ENCODE measurements around the gene NACC2. TPM values are rescaled to one million over a fixed set of nuclear protein-coding genes. Genes with fewer than 3 reads are reported as not detected.

NACC2 gene
- total RNA-seq, 4 donors from 2014 or later: 10.4 to 21.6 (median 12.8) TPM

DNA sequence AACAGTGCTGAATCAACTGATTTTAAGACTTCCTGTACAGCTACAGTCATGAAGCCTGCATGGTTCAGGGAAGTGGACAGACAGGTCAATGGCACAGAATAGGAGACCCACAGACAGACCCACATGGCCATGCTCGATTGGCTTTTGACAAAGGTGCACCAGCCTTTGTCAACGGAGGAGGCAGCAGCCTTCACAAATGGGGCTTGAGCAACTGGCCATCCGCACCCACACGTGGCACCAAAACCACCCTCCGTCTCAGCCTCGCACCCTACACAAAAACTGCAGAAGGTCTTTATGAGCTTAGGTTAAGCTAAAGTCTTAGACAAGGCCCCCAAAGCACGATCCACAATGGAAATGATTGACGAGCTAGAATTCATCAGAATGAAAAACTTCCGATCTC lies 74.4 kb downstream of the NACC2 start:
- no peak for TF ChIP-seq POLR2A (IDR thresholded peaks at IDR 0.05)
- TF ChIP-seq, protein P1, sequence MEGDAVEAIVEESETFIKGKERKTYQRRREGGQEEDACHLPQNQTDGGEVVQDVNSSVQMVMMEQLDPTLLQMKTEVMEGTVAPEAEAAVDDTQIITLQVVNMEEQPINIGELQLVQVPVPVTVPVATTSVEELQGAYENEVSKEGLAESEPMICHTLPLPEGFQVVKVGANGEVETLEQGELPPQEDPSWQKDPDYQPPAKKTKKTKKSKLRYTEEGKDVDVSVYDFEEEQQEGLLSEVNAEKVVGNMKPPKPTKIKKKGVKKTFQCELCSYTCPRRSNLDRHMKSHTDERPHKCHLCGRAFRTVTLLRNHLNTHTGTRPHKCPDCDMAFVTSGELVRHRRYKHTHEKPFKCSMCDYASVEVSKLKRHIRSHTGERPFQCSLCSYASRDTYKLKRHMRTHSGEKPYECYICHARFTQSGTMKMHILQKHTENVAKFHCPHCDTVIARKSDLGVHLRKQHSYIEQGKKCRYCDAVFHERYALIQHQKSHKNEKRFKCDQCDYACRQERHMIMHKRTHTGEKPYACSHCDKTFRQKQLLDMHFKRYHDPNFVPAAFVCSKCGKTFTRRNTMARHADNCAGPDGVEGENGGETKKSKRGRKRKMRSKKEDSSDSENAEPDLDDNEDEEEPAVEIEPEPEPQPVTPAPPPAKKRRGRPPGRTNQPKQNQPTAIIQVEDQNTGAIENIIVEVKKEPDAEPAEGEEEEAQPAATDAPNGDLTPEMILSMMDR (IDR thresholded peaks at IDR 0.05): no peak
- no peaks in the 10 kb centered on the region for H3K27me3 ChIP-seq
- intact Hi-C loops (cut with DNase I): no loop called here
- peaks cover 0 to 57% (median 0%) of the 10 kb centered on the region in 3 donors for H3K4me1 ChIP-seq
- H3K9me3 ChIP-seq: no peaks in the 10 kb centered on the region
- H3K36me3 ChIP-seq: peaks cover 0 to 12% (median 0%) of the 10 kb centered on the region in 3 donors
- 83 to 87% methylated on average over 9 of the region's 9 CpGs for WGBS, 2 donors
- no peak overlapping the region for H3K4me3 ChIP-seq
- H3K27ac ChIP-seq: no peak overlapping the region
- DNase-seq: no peak

- intact Hi-C loops (cut with DNase I): no loop called here
- Histone ChIP-seq H3K4me3 (no peak overlapping the region), H3K36me3 (peaks cover 0 to 16% (median 0%) of the 10 kb centered on the region in 3 donors), H3K27me3 (no peaks in the 10 kb centered on the region), H3K9me3 (no peaks in the 10 kb centered on the region), H3K4me1 (peaks cover 0 to 55% (median 0%) of the 10 kb centered on the region in 3 donors), H3K27ac (no peak overlapping the region)
- WGBS, 2 donors: 71 to 72% methylated on average over 1 to 5 of the region's 16 CpGs
- DNase-seq: no peak
- TF ChIP-seq, protein P1 (IDR thresholded peaks at IDR 0.05): no peak
- TF ChIP-seq POLR2A (IDR thresholded peaks at IDR 0.05): no peak
These were observed 74.9 kb downstream of the NACC2 start for GRCh38 chr9:136020206-136020605.

GRCh38 chr9:136019681-136020060 lies 75.4 kb downstream of the NACC2 start:
- no peaks in the 10 kb centered on the region for H3K9me3 ChIP-seq
- TF ChIP-seq, protein P1 (IDR thresholded peaks at IDR 0.05): no peak
- no peak for TF ChIP-seq POLR2A (IDR thresholded peaks at IDR 0.05)
- H3K27ac ChIP-seq: no peak overlapping the region
- H3K36me3 ChIP-seq: peaks cover 0 to 20% (median 0%) of the 10 kb centered on the region in 3 donors
- H3K27me3 ChIP-seq: no peaks in the 10 kb centered on the region
- H3K4me1 ChIP-seq: peaks cover 0 to 49% (median 0%) of the 10 kb centered on the region in 3 donors
- DNase-seq: no peak
- H3K4me3 ChIP-seq: no peak overlapping the region
- WGBS, 2 donors: 84% methylated on average over 3 to 7 of the region's 19 CpGs
- intact Hi-C loops (cut with DNase I): no loop called here

- Histone ChIP-seq H3K9me3 (no peaks in the 10 kb centered on the region), H3K4me3 (no peak overlapping the region), H3K27me3 (no peaks in the 10 kb centered on the region), H3K36me3 (peaks cover 0 to 26% (median 0%) of the 10 kb centered on the region in 3 donors), H3K27ac (no peak overlapping the region), H3K4me1 (peaks cover 0 to 48% (median 0%) of the 10 kb centered on the region in 3 donors)
- 80 to 92% methylated on average over 2 to 11 of the region's 28 CpGs for WGBS, 2 donors
- no peak for DNase-seq
- intact Hi-C loops (cut with DNase I): no loop called here
- TF ChIP-seq POLR2A (IDR thresholded peaks at IDR 0.05): no peak
- TF ChIP-seq, protein P1 (IDR thresholded peaks at IDR 0.05): no peak
These were observed 75.9 kb downstream of the NACC2 start for GRCh38 chr9:136019041-136019680.

GRCh38 chr9:136018257-136019031 lies 76.6 kb downstream of the NACC2 start:
- intact Hi-C loops (cut with DNase I): no loop called here
- Histone ChIP-seq H3K4me1 (peaks cover 0 to 49% (median 0%) of the 10 kb centered on the region in 3 donors), H3K27ac (no peak overlapping the region), H3K27me3 (no peaks in the 10 kb centered on the region), H3K36me3 (peaks cover 0 to 33% (median 4%) of the 10 kb centered on the region in 3 donors), H3K4me3 (no peak overlapping the region), H3K9me3 (no peaks in the 10 kb centered on the region)
- WGBS, 2 donors: 60 to 86% methylated on average over 8 to 14 of the region's 23 CpGs
- TF ChIP-seq, protein P1 (IDR thresholded peaks at IDR 0.05): no peak
- DNase-seq: no peak
